HCT116 (cell line): ENCODE results near the gene TTC12. TPM values are rescaled to one million over a fixed set of nuclear protein-coding genes. Genes with fewer than 3 reads are reported as not detected.
A peak's percentile ranks its signal among the peaks of the same experiment; 100 is the strongest.

Experiments used
- ATAC-seq: fragments of 200-7000 bp; cut with Tn5 transposase; 2 replicates; pipeline ENCODE4 v1.9.1; 2020; ENCODE audit warnings: mild to moderate bottlenecking, moderate library complexity
- BruUV-seq: library from RNA; stranded (reverse); fragments of 400-500 nt; replicated peaks from 2 replicates; lab custom pipeline; 2021; lab: Mats Ljungman, UMichigan
- CTCF ChIA-PET: fragments of 300-600 bp; sonication (Branson Sonifier 250); formaldehyde crosslinking; loops from one replicate; lab custom pipeline; 2021; ENCODE audit warnings: antibody characterized with exemption; lab: Charles Lee
- POLR2A ChIA-PET: fragments of 300-600, 350-600 bp; sonication (Branson Sonifier 250); formaldehyde crosslinking; loops from one replicate; lab custom pipeline; 2021; ENCODE audit warnings: antibody characterized with exemption; lab: Charles Lee
- RAD21 ChIA-PET, 2 experiments: fragments of 300-600 bp; sonication (Branson Sonifier 250); formaldehyde crosslinking; loops; one replicate each; lab custom pipeline; 2023; ENCODE audit warnings: low total read pairs in 2 of 2; ENCODE audit not compliant: uncharacterized antibody in 2 of 2, unreplicated experiment in 2 of 2, low non-redundant PET in 1 of 2; lab: Charles Lee
- DNase-seq: peaks from one replicate; pipeline ENCODE4 v3.0.0-alpha.2; 2010; ENCODE audit warnings: low read depth, low spot score
- H2AFZ ChIP-seq: fragments of 200-600 bp; shearing (Covaris generic), sonication (generic); 2 replicates; pipeline ENCODE4 v1.6.1; 2017; ENCODE audit warnings: low read depth, mixed run types, mixed read lengths, antibody characterized with exemption, low read length; ENCODE audit not compliant: poor library complexity, severe bottlenecking
- H3K27ac ChIP-seq: 2 replicates; pipeline ENCODE4 v1.5.1; 2012; ENCODE audit warnings: low read depth, low read length
- H3K27me3 ChIP-seq: fragments of 200-600 bp; sonication (generic); 2 replicates; pipeline ENCODE4 v1.6.1; 2016; ENCODE audit warnings: mixed run types, low read length, mixed read lengths; ENCODE audit not compliant: insufficient read depth
- H3K36me3 ChIP-seq, 2 experiments: fragments of 200-500 bp in 1 of 2; fragments of 200-600 bp in 1 of 2; sonication (Bioruptor generic) in 1 of 2; sonication (generic) in 1 of 2; 2 replicates each; pipeline versions ENCODE4 v1.5.1 to v1.6.1; 2014 to 2016; ENCODE audit warnings: low read length in 2 of 2, inconsistent platforms in 1 of 2, mixed read lengths in 1 of 2, mixed run types in 1 of 2; ENCODE audit not compliant: insufficient read depth in 2 of 2, control insufficient read depth in 1 of 2
- H3K4me1 ChIP-seq, 2 experiments: fragments of 200-600 bp in 1 of 2; sonication (generic) in 1 of 2; 2 replicates each; pipeline versions ENCODE4 v1.5.1 to v1.6.1; 2012 to 2017; ENCODE audit warnings: low read length in 2 of 2, inconsistent platforms in 1 of 2, mild to moderate bottlenecking in 1 of 2, mixed read lengths in 1 of 2, mixed run types in 1 of 2, moderate library complexity in 1 of 2; ENCODE audit not compliant: insufficient read depth in 2 of 2, control insufficient read depth in 1 of 2
- H3K4me2 ChIP-seq: fragments of 200-600 bp; sonication (generic); 2 replicates; pipeline ENCODE4 v1.6.1; 2017; ENCODE audit warnings: mixed run types, low read length, mixed read lengths
- H3K4me3 ChIP-seq, 2 experiments: fragments of 200-600 bp in 1 of 2; sonication (generic) in 1 of 2; replicated peaks in 1 of 2; 2 replicates each; pipeline ENCODE4 v1.5.1; 2011 to 2016; ENCODE audit warnings: low read length in 2 of 2, control low read depth in 1 of 2, low read depth in 1 of 2, mild to moderate bottlenecking in 1 of 2, mixed read lengths in 1 of 2, mixed run types in 1 of 2
- H3K79me2 ChIP-seq: fragments of 200-600 bp; sonication (generic); 2 replicates; pipeline ENCODE4 v1.6.1; 2017; ENCODE audit warnings: mild to moderate bottlenecking, mixed run types, low read length, moderate library complexity, mixed read lengths; ENCODE audit not compliant: insufficient read depth
- H3K9ac ChIP-seq: fragments of 200-600 bp; sonication (generic); 2 replicates; pipeline ENCODE4 v1.6.1; 2016; ENCODE audit warnings: low read length, mixed read lengths
- H3K9me2 ChIP-seq: fragments of 200-600 bp; sonication (generic), shearing (Covaris generic); 2 replicates; pipeline ENCODE4 v1.6.1; 2017; ENCODE audit warnings: mixed run types, mild to moderate bottlenecking, moderate library complexity; ENCODE audit not compliant: insufficient read depth
- H3K9me3 ChIP-seq, 2 experiments: fragments of 200-500 bp in 1 of 2; fragments of 200-600 bp in 1 of 2; sonication (Bioruptor generic) in 1 of 2; sonication (generic) in 1 of 2; 2 replicates each; pipeline ENCODE4 v1.6.1; 2014 to 2017; ENCODE audit warnings: low read length in 2 of 2, mixed read lengths in 2 of 2, inconsistent platforms in 1 of 2, low read depth in 1 of 2, mild to moderate bottlenecking in 1 of 2, mixed run types in 1 of 2, moderate library complexity in 1 of 2; ENCODE audit not compliant: control insufficient read depth in 1 of 2, insufficient read depth in 1 of 2
- H4K20me1 ChIP-seq: fragments of 200-600 bp; sonication (generic), shearing (Covaris generic); 2 replicates; pipeline ENCODE4 v1.6.1; 2017; ENCODE audit warnings: mixed run types, mild to moderate bottlenecking, moderate library complexity; ENCODE audit not compliant: insufficient read depth
- CBX3 ChIP-seq: IDR thresholded peaks from 2 replicates; pipeline ENCODE4 v1.6.1; 2012; ENCODE audit warnings: low read depth
- EGR1 ChIP-seq: IDR thresholded peaks from 2 replicates; pipeline ENCODE4 v1.6.1; 2012; ENCODE audit warnings: low read depth
- ELF1 ChIP-seq: IDR thresholded peaks from 2 replicates; pipeline ENCODE4 v1.6.1; 2012; ENCODE audit warnings: low read depth, borderline replicate concordance
- EZH2phosphoT487 ChIP-seq: fragments of 200-600 bp; IDR thresholded peaks from 2 replicates; pipeline ENCODE4 v1.6.1; 2018; ENCODE audit warnings: antibody characterized with exemption, borderline replicate concordance
- POLR2A ChIP-seq: IDR thresholded peaks from 2 replicates; pipeline ENCODE4 v1.7.0; 2011; ENCODE audit warnings: borderline replicate concordance; ENCODE audit not compliant: insufficient read depth, insufficient read length; ENCODE audit errors: extremely low read depth
- POLR2AphosphoS5 ChIP-seq: IDR thresholded peaks from 2 replicates; pipeline ENCODE4 v1.6.1; 2011; ENCODE audit warnings: mild to moderate bottlenecking, low read depth, low read length, moderate library complexity
- RAD21 ChIP-seq: IDR thresholded peaks from 2 replicates; pipeline ENCODE4 v1.6.1; 2012; ENCODE audit warnings: low read depth, mild to moderate bottlenecking
- YY1 ChIP-seq: IDR thresholded peaks from 2 replicates; pipeline ENCODE4 v1.6.1; 2011; ENCODE audit warnings: low read length, low read depth, moderate library complexity, mild to moderate bottlenecking; ENCODE audit not compliant: insufficient replicate concordance; ENCODE audit errors: extremely low read depth
- intact Hi-C: fragments of 100-400 bp; cut with micrococcal nuclease; formaldehyde crosslinking; loops from 2 replicates; pipeline ENCODE4 v1.10.0; 2022
- total RNA-seq: library from RNA; stranded (reverse); gene quantifications from one replicate; pipeline ENCODE4 v1.2.1, GENCODE V29; 2021; ENCODE audit not compliant: unreplicated experiment
- TF ChIP-seq, protein P1 (sequence below): IDR thresholded peaks from 2 replicates; pipeline ENCODE4 v1.6.1; 2012
- TF ChIP-seq, protein P2 (sequence below), 3 experiments: fragments of 200-600 bp in 1 of 3; sonication (generic) in 1 of 3; IDR thresholded peaks in 2 of 3; conservative IDR thresholded peaks in 1 of 3; 2 replicates each; pipeline ENCODE4 v1.5.1; 2012 to 2017; ENCODE audit warnings: low read depth in 2 of 3, low read length in 2 of 3, antibody characterized with exemption in 1 of 3, borderline replicate concordance in 1 of 3, control low read depth in 1 of 3, mild to moderate bottlenecking in 1 of 3, mixed read lengths in 1 of 3, mixed run types in 1 of 3, moderate library complexity in 1 of 3; ENCODE audit not compliant: insufficient read depth in 1 of 3
- TF ChIP-seq, protein P3 (sequence below): IDR thresholded peaks from 2 replicates; pipeline ENCODE4 v1.6.1; 2011; ENCODE audit warnings: mild to moderate bottlenecking, low read length, moderate library complexity; ENCODE audit not compliant: insufficient replicate concordance; ENCODE audit errors: extremely low read depth

TTC12 gene
- total RNA-seq, 1 experiment from 2014 or later: 12.6 TPM

DNA sequence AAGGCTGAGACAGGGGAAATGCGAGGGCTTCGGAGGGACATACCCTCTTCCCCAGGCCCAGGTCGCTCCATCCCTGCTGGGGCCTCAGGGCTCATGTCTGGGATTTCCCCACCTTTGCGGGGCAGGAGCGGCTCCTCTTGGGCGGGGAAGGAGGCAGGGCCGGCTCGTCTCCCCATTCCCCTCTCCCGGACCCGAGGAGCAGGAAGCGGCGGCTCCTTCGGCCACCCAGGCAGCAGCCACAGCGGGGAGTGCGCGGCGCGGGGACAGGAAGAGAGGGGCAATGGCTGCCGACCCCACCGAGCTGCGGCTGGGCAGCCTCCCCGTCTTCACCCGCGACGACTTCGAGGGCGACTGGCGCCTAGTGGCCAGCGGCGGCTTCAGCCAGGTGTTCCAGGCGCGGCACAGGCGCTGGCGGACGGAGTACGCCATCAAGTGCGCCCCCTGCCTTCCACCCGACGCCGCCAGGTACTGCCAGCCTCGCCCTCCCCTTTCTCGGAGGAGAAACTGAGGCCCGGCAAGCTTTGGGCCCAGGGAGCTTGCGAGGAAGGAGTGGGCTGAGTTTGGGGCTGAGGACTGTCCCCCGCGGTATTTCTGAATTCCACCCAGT, 73.3 kb downstream of the TTC12 start, which contains the start of gene ANKK1:
TSS of gene ANKK1 (plus strand) at position 175 of the 607 bp plus-strand sequence. CDS start at position 281, 106 bp downstream.
- Histone ChIP-seq H3K27ac (no peak within 1 kb of the TSS), H3K36me3 (no peaks in the 10 kb centered on the region), H2AFZ (no peak within 1 kb of the TSS), H3K9ac (no peak within 1 kb of the TSS), H3K9me2 (no peaks in the 10 kb centered on the region), H3K27me3 (peaks cover 7% of the 10 kb centered on the region), H3K4me1 (peaks cover 2 to 10% of the 10 kb centered on the region in 2 experiments; a peak in 1 of 4 replicates), H3K79me2 (no peaks in the 10 kb centered on the region), H3K4me3 (peak within 1 kb of the TSS; percentile 16 to 35), H3K9me3 (no peaks in the 10 kb centered on the region), H4K20me1 (no peaks in the 10 kb centered on the region), H3K4me2 (peak within 1 kb of the TSS; percentile 70)
- intact Hi-C loops: no loop called here
- no TSS peak for BruUV-seq
- TF ChIP-seq POLR2AphosphoS5: no peak
- TF ChIP-seq EZH2phosphoT487: no peak
- TF ChIP-seq CBX3: peak; percentile 44; the same call in 1 of the 2 replicates
- no peak for TF ChIP-seq POLR2A
- TF ChIP-seq YY1: no peak
- TF ChIP-seq ELF1: no peak
- TF ChIP-seq, protein P1, sequence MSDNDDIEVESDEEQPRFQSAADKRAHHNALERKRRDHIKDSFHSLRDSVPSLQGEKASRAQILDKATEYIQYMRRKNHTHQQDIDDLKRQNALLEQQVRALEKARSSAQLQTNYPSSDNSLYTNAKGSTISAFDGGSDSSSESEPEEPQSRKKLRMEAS: peak; percentile 78
- no peak for TF ChIP-seq EGR1
- TF ChIP-seq, protein P2, sequence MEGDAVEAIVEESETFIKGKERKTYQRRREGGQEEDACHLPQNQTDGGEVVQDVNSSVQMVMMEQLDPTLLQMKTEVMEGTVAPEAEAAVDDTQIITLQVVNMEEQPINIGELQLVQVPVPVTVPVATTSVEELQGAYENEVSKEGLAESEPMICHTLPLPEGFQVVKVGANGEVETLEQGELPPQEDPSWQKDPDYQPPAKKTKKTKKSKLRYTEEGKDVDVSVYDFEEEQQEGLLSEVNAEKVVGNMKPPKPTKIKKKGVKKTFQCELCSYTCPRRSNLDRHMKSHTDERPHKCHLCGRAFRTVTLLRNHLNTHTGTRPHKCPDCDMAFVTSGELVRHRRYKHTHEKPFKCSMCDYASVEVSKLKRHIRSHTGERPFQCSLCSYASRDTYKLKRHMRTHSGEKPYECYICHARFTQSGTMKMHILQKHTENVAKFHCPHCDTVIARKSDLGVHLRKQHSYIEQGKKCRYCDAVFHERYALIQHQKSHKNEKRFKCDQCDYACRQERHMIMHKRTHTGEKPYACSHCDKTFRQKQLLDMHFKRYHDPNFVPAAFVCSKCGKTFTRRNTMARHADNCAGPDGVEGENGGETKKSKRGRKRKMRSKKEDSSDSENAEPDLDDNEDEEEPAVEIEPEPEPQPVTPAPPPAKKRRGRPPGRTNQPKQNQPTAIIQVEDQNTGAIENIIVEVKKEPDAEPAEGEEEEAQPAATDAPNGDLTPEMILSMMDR (IDR thresholded peaks at IDR 0.05 in 2 of 3, conservative IDR thresholded peaks at IDR 0.05 in 1 of 3; ENCODE audit: borderline replicate concordance in 1 of 3, insufficient read depth in 1 of 3, low read depth in 2 of 3, low read length in 2 of 3): peak; percentile 63 to 86 (median 71)
- TF ChIP-seq, protein P3, sequence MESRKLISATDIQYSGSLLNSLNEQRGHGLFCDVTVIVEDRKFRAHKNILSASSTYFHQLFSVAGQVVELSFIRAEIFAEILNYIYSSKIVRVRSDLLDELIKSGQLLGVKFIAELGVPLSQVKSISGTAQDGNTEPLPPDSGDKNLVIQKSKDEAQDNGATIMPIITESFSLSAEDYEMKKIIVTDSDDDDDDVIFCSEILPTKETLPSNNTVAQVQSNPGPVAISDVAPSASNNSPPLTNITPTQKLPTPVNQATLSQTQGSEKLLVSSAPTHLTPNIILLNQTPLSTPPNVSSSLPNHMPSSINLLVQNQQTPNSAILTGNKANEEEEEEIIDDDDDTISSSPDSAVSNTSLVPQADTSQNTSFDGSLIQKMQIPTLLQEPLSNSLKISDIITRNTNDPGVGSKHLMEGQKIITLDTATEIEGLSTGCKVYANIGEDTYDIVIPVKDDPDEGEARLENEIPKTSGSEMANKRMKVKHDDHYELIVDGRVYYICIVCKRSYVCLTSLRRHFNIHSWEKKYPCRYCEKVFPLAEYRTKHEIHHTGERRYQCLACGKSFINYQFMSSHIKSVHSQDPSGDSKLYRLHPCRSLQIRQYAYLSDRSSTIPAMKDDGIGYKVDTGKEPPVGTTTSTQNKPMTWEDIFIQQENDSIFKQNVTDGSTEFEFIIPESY: no peak
- peak; percentile 50 for TF ChIP-seq RAD21
- POLR2A ChIA-PET: no interaction called here
- RAD21 ChIA-PET: no interaction called here
- ATAC-seq (peak; percentile 93), DNase-seq (peak; percentile 31)
- CTCF ChIA-PET: no interaction called here
